Esophagus muscularis mucosa (tissue), 4 donors: Measurements from ENCODE around the gene RTF2.

Experiments
- CTCF ChIP-seq, 3 experiments: fragments of 200-600 bp in 2 of 3; fragments of 450-650 bp in 1 of 3; sonication (generic) in 2 of 3; IDR thresholded peaks; one replicate each; pipeline ENCODE4 v1.5.1; 2017 to 2019; ENCODE audit warnings: antibody characterized with exemption in 3 of 3, mild to moderate bottlenecking in 2 of 3, moderate library complexity in 1 of 3
- EP300 ChIP-seq: sonication (generic); formaldehyde crosslinking; IDR thresholded peaks from one replicate; pipeline ENCODE4 v1.6.1; 2017; ENCODE audit warnings: antibody characterized with exemption
- POLR2A ChIP-seq: fragments of 450-650 bp; IDR thresholded peaks from one replicate; pipeline ENCODE4 v1.6.1; 2017; ENCODE audit warnings: antibody characterized with exemption, moderate library complexity, mild to moderate bottlenecking, low read depth

GRCh38 chr20:56430957-56431356 lies 37.5 kb upstream of the RTF2 start:
- no peak for TF ChIP-seq CTCF (IDR thresholded peaks at IDR 0.05)
- TF ChIP-seq POLR2A, result no peak
- no peak for TF ChIP-seq EP300
